SJSA1 (cell line): ENCODE data around the gene PHACTR3. TPM values are rescaled to one million over a fixed set of nuclear protein-coding genes. Genes with fewer than 3 reads are reported as not detected.

Experiments used
- DNase-seq, 2 experiments: peaks; one replicate each; pipeline ENCODE4 v3.0.0-alpha.2; 2015 to 2020; ENCODE audit warnings: low spot score in 2 of 2, low read depth in 1 of 2
- H3K27ac ChIP-seq: fragments of 250-450 bp; sonication (Bioruptor Pico); 2 replicates; pipeline ENCODE4 v1.5.1; 2020; ENCODE audit warnings: mild to moderate bottlenecking, moderate library complexity
- H3K27me3 ChIP-seq: fragments of 250-450 bp; sonication (Bioruptor Pico); replicated peaks from 2 replicates; pipeline ENCODE4 v1.5.1; 2020; ENCODE audit warnings: mild to moderate bottlenecking, moderate library complexity
- H3K36me3 ChIP-seq: fragments of 250-450 bp; sonication (Bioruptor Pico); 2 replicates; pipeline ENCODE4 v1.5.1; 2020; ENCODE audit warnings: mild to moderate bottlenecking
- H3K4me1 ChIP-seq: fragments of 250-450 bp; sonication (Bioruptor Pico); replicated peaks from 2 replicates; pipeline ENCODE4 v1.6.1; 2021; ENCODE audit warnings: mild to moderate bottlenecking
- H3K4me3 ChIP-seq: fragments of 250-450 bp; sonication (Bioruptor Pico); 2 replicates; pipeline ENCODE4 v1.5.1; 2020; ENCODE audit warnings: mild to moderate bottlenecking
- H3K9me3 ChIP-seq: fragments of 250-450 bp; sonication (Bioruptor Pico); replicated peaks from 2 replicates; pipeline ENCODE4 v1.5.1; 2020; ENCODE audit warnings: mild to moderate bottlenecking
- total RNA-seq: library from RNA; depleted of rRNA; stranded (reverse); fragments of >200 nt; shearing (Covaris generic); gene quantifications from 2 replicates; pipeline ENCODE4 v1.2.3, GENCODE V29; 2014

The PHACTR3 gene
- total RNA-seq, 1 experiment from 2014 or later = not detected

- Histone ChIP-seq H3K36me3 (no peaks in the 10 kb centered on the region), H3K27me3 (no peaks in the 10 kb centered on the region; the same call in 1 of the 2 replicates), H3K27ac (no peak overlapping the region), H3K9me3 (no peaks in the 10 kb centered on the region), H3K4me1 (no peaks in the 10 kb centered on the region; the same call in 1 of the 2 replicates), H3K4me3 (no peak overlapping the region)
- no peak for DNase-seq
Measured at GRCh38 chr20:59567585-59568508, 36.5 kb upstream of the PHACTR3 start.

- DNase-seq = peak in 1 of 2 experiments; percentile 15
- Histone ChIP-seq H3K9me3 (no peaks in the 10 kb centered on the region), H3K36me3 (no peaks in the 10 kb centered on the region), H3K4me1 (no peaks in the 10 kb centered on the region; the same call in 1 of the 2 replicates), H3K27ac (no peak overlapping the region), H3K4me3 (no peak overlapping the region), H3K27me3 (no peaks in the 10 kb centered on the region; the same call in 1 of the 2 replicates)
Measured at GRCh38 chr20:59568509-59569024, 35.8 kb upstream of the PHACTR3 start.

GRCh38 chr20:59569305-59569704, 35.0 kb upstream of the PHACTR3 start:
- no peaks in the 10 kb centered on the region; the same call in 1 of the 2 replicates for H3K4me1 ChIP-seq
- no peaks in the 10 kb centered on the region for H3K36me3 ChIP-seq

GRCh38 chr20:59571151-59571550, 33.2 kb upstream of the PHACTR3 start:
- no peaks in the 10 kb centered on the region; the same call in 1 of the 2 replicates for H3K4me1 ChIP-seq
- H3K27me3 ChIP-seq = peaks cover 9% of the 10 kb centered on the region; the same call in 1 of the 2 replicates
- H3K4me3 ChIP-seq = no peak overlapping the region
- no peaks in the 10 kb centered on the region for H3K9me3 ChIP-seq
- no peak overlapping the region for H3K27ac ChIP-seq
- peak in 1 of 2 experiments; percentile 11 for DNase-seq
- no peaks in the 10 kb centered on the region for H3K36me3 ChIP-seq

More at GRCh38 chr20:59569305-59569704, 35.0 kb upstream of the PHACTR3 start:
- Histone ChIP-seq H3K9me3 (no peaks in the 10 kb centered on the region), H3K4me3 (no peak overlapping the region), H3K27me3 (no peaks in the 10 kb centered on the region; the same call in 1 of the 2 replicates), H3K27ac (no peak overlapping the region)
- DNase-seq = no peak

- peak; percentile 41 to 61 for DNase-seq
- Histone ChIP-seq H3K4me3 (no peak overlapping the region; the same call in 1 of the 2 replicates), H3K36me3 (no peaks in the 10 kb centered on the region), H3K4me1 (no peaks in the 10 kb centered on the region; the same call in 1 of the 2 replicates), H3K27ac (no peak overlapping the region), H3K9me3 (no peaks in the 10 kb centered on the region), H3K27me3 (peaks cover 15% of the 10 kb centered on the region)
Measured at GRCh38 chr20:59571551-59572314, 32.6 kb upstream of the PHACTR3 start.

GRCh38 chr20:59572515-59572914, 31.8 kb upstream of the PHACTR3 start:
- H3K9me3 ChIP-seq = no peaks in the 10 kb centered on the region
- no peak overlapping the region for H3K4me3 ChIP-seq
- no peaks in the 10 kb centered on the region; the same call in 1 of the 2 replicates for H3K4me1 ChIP-seq
- H3K27ac ChIP-seq = no peak overlapping the region
- peaks cover 20% of the 10 kb centered on the region for H3K27me3 ChIP-seq
- DNase-seq = no peak
- no peaks in the 10 kb centered on the region for H3K36me3 ChIP-seq

- no peak for DNase-seq
- no peaks in the 10 kb centered on the region for H3K36me3 ChIP-seq
Measured at GRCh38 chr20:59573837-59574236, 30.5 kb upstream of the PHACTR3 start.

GRCh38 chr20:59574308-59574707, 30.0 kb upstream of the PHACTR3 start:
- Histone ChIP-seq H3K27ac (no peak overlapping the region), H3K36me3 (no peaks in the 10 kb centered on the region), H3K4me1 (no peaks in the 10 kb centered on the region; the same call in 1 of the 2 replicates), H3K27me3 (peaks cover 36% of the 10 kb centered on the region), H3K4me3 (no peak overlapping the region), H3K9me3 (no peaks in the 10 kb centered on the region)
- DNase-seq = no peak

More at GRCh38 chr20:59573837-59574236, 30.5 kb upstream of the PHACTR3 start:
- no peaks in the 10 kb centered on the region; the same call in 1 of the 2 replicates for H3K4me1 ChIP-seq
- no peaks in the 10 kb centered on the region for H3K9me3 ChIP-seq
- H3K27me3 ChIP-seq = peaks cover 32% of the 10 kb centered on the region
- no peak overlapping the region for H3K27ac ChIP-seq
- H3K4me3 ChIP-seq = no peak overlapping the region

- Histone ChIP-seq H3K4me1 (no peaks in the 10 kb centered on the region; the same call in 1 of the 2 replicates), H3K27ac (no peak overlapping the region), H3K27me3 (peaks cover 38% of the 10 kb centered on the region), H3K36me3 (no peaks in the 10 kb centered on the region), H3K4me3 (no peak overlapping the region), H3K9me3 (no peaks in the 10 kb centered on the region)
- DNase-seq = no peak
Measured at GRCh38 chr20:59575216-59575615, 29.1 kb upstream of the PHACTR3 start.

- Histone ChIP-seq H3K36me3 (no peaks in the 10 kb centered on the region), H3K4me3 (no peak overlapping the region), H3K4me1 (no peaks in the 10 kb centered on the region; the same call in 1 of the 2 replicates), H3K27me3 (peaks cover 38% of the 10 kb centered on the region), H3K27ac (no peak overlapping the region), H3K9me3 (no peaks in the 10 kb centered on the region)
- DNase-seq = no peak
Measured at GRCh38 chr20:59575653-59576052, 28.7 kb upstream of the PHACTR3 start.

GRCh38 chr20:59576216-59576953, 28.0 kb upstream of the PHACTR3 start:
- H3K27ac ChIP-seq = no peak overlapping the region
- H3K4me3 ChIP-seq = no peak overlapping the region
- no peak for DNase-seq
- peaks cover 38% of the 10 kb centered on the region for H3K27me3 ChIP-seq
- H3K36me3 ChIP-seq = no peaks in the 10 kb centered on the region
- no peaks in the 10 kb centered on the region; the same call in 1 of the 2 replicates for H3K4me1 ChIP-seq
- H3K9me3 ChIP-seq = no peaks in the 10 kb centered on the region

- H3K27me3 ChIP-seq = peaks cover 41% of the 10 kb centered on the region
- DNase-seq = no peak
- H3K9me3 ChIP-seq = no peaks in the 10 kb centered on the region
- H3K4me3 ChIP-seq = no peak overlapping the region
- H3K4me1 ChIP-seq = no peaks in the 10 kb centered on the region
- H3K27ac ChIP-seq = no peak overlapping the region
- H3K36me3 ChIP-seq = no peaks in the 10 kb centered on the region
Measured at GRCh38 chr20:59577037-59577808, 27.1 kb upstream of the PHACTR3 start.
